Progenitor cell of endocrine pancreas (in vitro differentiated cells): ENCODE data around the gene ZKSCAN2. TPM values are rescaled to one million over a fixed set of nuclear protein-coding genes. Genes with fewer than 3 reads are reported as not detected.

Source experiments
- DNase-seq: peaks from one replicate; pipeline ENCODE4 v3.0.0; 2021; ENCODE audit warnings: low spot score; ENCODE audit not compliant: unreplicated experiment
- H3K27ac Mint-ChIP-seq: 2 replicates; pipeline ENCODE4 v1.8.0; 2021; ENCODE audit warnings: mild to moderate bottlenecking, moderate library complexity, mixed read lengths
- H3K27me3 Mint-ChIP-seq: 2 replicates; pipeline ENCODE4 v1.8.0; 2021; ENCODE audit warnings: mixed read lengths
- H3K36me3 Mint-ChIP-seq: 2 replicates; pipeline ENCODE4 v1.8.0; 2022; ENCODE audit warnings: mixed read lengths; ENCODE audit not compliant: insufficient read depth
- H3K4me1 Mint-ChIP-seq: 2 replicates; pipeline ENCODE4 v1.8.0; 2021; ENCODE audit warnings: low read depth, mixed read lengths
- H3K4me3 Mint-ChIP-seq: 2 replicates; pipeline ENCODE4 v1.8.0; 2021; ENCODE audit warnings: low read depth, mild to moderate bottlenecking, moderate library complexity, mixed read lengths
- H3K9me3 Mint-ChIP-seq: 2 replicates; pipeline ENCODE4 v1.8.0; 2021; ENCODE audit warnings: low read depth, mixed read lengths
- CTCF ChIP-seq: fragments of 200-600 bp; sonication (generic); IDR thresholded peaks from one replicate; pipeline ENCODE4 v1.5.0; 2021; ENCODE audit warnings: antibody characterized with exemption, mild to moderate bottlenecking; ENCODE audit not compliant: unreplicated experiment
- total RNA-seq: library from RNA; stranded (reverse); gene quantifications from 2 replicates; pipeline ENCODE4 v1.2.1, GENCODE V29; 2021

ZKSCAN2 gene
- total RNA-seq, 1 donor from 2014 or later = 17.3 TPM

- Mint-ChIP-seq H3K27ac (no peak overlapping the region), H3K36me3 (peaks cover 11% of the 10 kb centered on the region), H3K4me1 (peaks cover 2% of the 10 kb centered on the region), H3K9me3 (no peaks in the 10 kb centered on the region), H3K27me3 (no peaks in the 10 kb centered on the region), H3K4me3 (no peak overlapping the region)
- DNase-seq = no peak
- no peak for TF ChIP-seq CTCF
These were observed 8.3 kb upstream of the ZKSCAN2 start for GRCh38 chr16:25265968-25266367.

GRCh38 chr16:25264597-25264996 lies 7.0 kb upstream of the ZKSCAN2 start:
- Mint-ChIP-seq H3K27me3 (no peaks in the 10 kb centered on the region), H3K36me3 (peaks cover 8% of the 10 kb centered on the region), H3K4me3 (no peak overlapping the region), H3K4me1 (peaks cover 4% of the 10 kb centered on the region), H3K9me3 (no peaks in the 10 kb centered on the region), H3K27ac (no peak overlapping the region)
- TF ChIP-seq CTCF = no peak
- DNase-seq = no peak

- Mint-ChIP-seq H3K27ac (no peak overlapping the region), H3K4me1 (peaks cover 26% of the 10 kb centered on the region), H3K27me3 (no peaks in the 10 kb centered on the region), H3K36me3 (peaks cover 4% of the 10 kb centered on the region), H3K9me3 (no peaks in the 10 kb centered on the region), H3K4me3 (no peak overlapping the region)
- TF ChIP-seq CTCF = no peak
- DNase-seq = no peak
These were observed 2.8 kb upstream of the ZKSCAN2 start for GRCh38 chr16:25260416-25260815.

- Mint-ChIP-seq H3K36me3 (peaks cover 4% of the 10 kb centered on the region), H3K9me3 (no peaks in the 10 kb centered on the region)
- no peak for DNase-seq
These were observed 1.2 kb upstream of the ZKSCAN2 start for GRCh38 chr16:25258861-25259179.

GRCh38 chr16:25257956-25258860 lies 563 bp upstream of the ZKSCAN2 start:
- Mint-ChIP-seq H3K36me3 (peaks cover 7% of the 10 kb centered on the region), H3K9me3 (no peaks in the 10 kb centered on the region), H3K27ac (peak overlapping the region; percentile 100), H3K27me3 (no peaks in the 10 kb centered on the region), H3K4me3 (peak overlapping the region; percentile 77), H3K4me1 (peaks cover 25% of the 10 kb centered on the region)
- peak; percentile 86 for DNase-seq
- no peak for TF ChIP-seq CTCF

More at GRCh38 chr16:25258861-25259179, 1.2 kb upstream of the ZKSCAN2 start:
- no peak for TF ChIP-seq CTCF
- Mint-ChIP-seq H3K27me3 (no peaks in the 10 kb centered on the region), H3K27ac (peak overlapping the region; percentile 100), H3K4me3 (peak overlapping the region; percentile 77), H3K4me1 (peaks cover 25% of the 10 kb centered on the region)
